IMR-90 (cell line): ENCODE results near the gene HLA-DOA. TPM values are rescaled to one million over a fixed set of nuclear protein-coding genes. Genes with fewer than 3 reads are reported as not detected.

Source experiments
- ATAC-seq: fragments of 200-7000 bp; cut with Tn5 transposase; 2 replicates; pipeline ENCODE4 v1.9.1; 2020; ENCODE audit warnings: low read depth, mild to moderate bottlenecking, moderate library complexity
- BruUV-seq: library from RNA; stranded (reverse); fragments of 400-500 nt; replicated peaks from 2 replicates; lab custom pipeline; 2021; lab: Mats Ljungman, UMichigan
- CTCF ChIA-PET: fragments of 300-600 bp; formaldehyde crosslinking; extraction: SDS; loops from one replicate; lab custom pipeline; 2021; ENCODE audit warnings: antibody characterized with exemption; lab: Yijun Ruan, JAX
- POLR2A ChIA-PET: fragments of 300-600 bp; sonication (Branson Sonifier 250); formaldehyde crosslinking; loops from one replicate; lab custom pipeline; 2022; ENCODE audit warnings: antibody characterized with exemption; ENCODE audit not compliant: unreplicated experiment; lab: Charles Lee
- DNase-seq: peaks from one replicate; pipeline ENCODE4 v3.0.0; 2013
- H2AFZ ChIP-seq: replicated peaks from 2 replicates; pipeline ENCODE3; 2013; ENCODE audit warnings: low read length, mild to moderate bottlenecking; ENCODE audit not compliant: poor library complexity
- H2AK5ac ChIP-seq: 2 replicates; pipeline ENCODE4 v1.6.1; 2013; ENCODE audit warnings: low read depth, low read length, inconsistent platforms
- H2AK9ac ChIP-seq: replicated peaks from 2 replicates; pipeline ENCODE3; 2013; ENCODE audit warnings: mild to moderate bottlenecking, low read depth, low read length, moderate library complexity; ENCODE audit not compliant: poor library complexity
- H2BK120ac ChIP-seq: 2 replicates; pipeline ENCODE4 v1.6.1; 2013; ENCODE audit warnings: low read depth, low read length, inconsistent platforms
- H2BK15ac ChIP-seq: 3 replicates; pipeline ENCODE4 v1.6.1; 2013; ENCODE audit warnings: low read depth, low read length, inconsistent platforms
- H2BK20ac ChIP-seq: 2 replicates; pipeline ENCODE4 v1.6.1; 2013; ENCODE audit warnings: low read depth, mild to moderate bottlenecking, inconsistent platforms, low read length, moderate library complexity
- H2BK5ac ChIP-seq: 2 replicates; pipeline ENCODE4 v1.6.1; 2013; ENCODE audit warnings: mild to moderate bottlenecking, low read depth, low read length, inconsistent platforms; ENCODE audit not compliant: poor library complexity, severe bottlenecking
- H3K14ac ChIP-seq: replicated peaks from 2 replicates; pipeline ENCODE4 v1.6.1; 2013; ENCODE audit warnings: low read depth, low read length, inconsistent platforms
- H3K18ac ChIP-seq: 2 replicates; pipeline ENCODE4 v1.6.1; 2013; ENCODE audit warnings: low read depth, low read length, control low read depth
- H3K23ac ChIP-seq: 2 replicates; pipeline ENCODE4 v1.6.1; 2013; ENCODE audit warnings: low read depth, low read length, inconsistent platforms
- H3K27ac ChIP-seq: 2 replicates; pipeline ENCODE4 v1.5.1; 2013; ENCODE audit warnings: mild to moderate bottlenecking, control low read depth, low read length; ENCODE audit not compliant: insufficient read depth
- H3K27me3 ChIP-seq: 2 replicates; pipeline ENCODE4 v1.6.1; 2013; ENCODE audit warnings: low read length; ENCODE audit not compliant: control insufficient read depth, insufficient read depth
- H3K36me3 ChIP-seq: 2 replicates; pipeline ENCODE4 v1.6.1; 2013; ENCODE audit warnings: low read length, mixed read lengths; ENCODE audit not compliant: control insufficient read depth, insufficient read depth
- H3K4ac ChIP-seq: 2 replicates; pipeline ENCODE4 v1.6.1; 2013; ENCODE audit warnings: low read depth, low read length, inconsistent platforms
- H3K4me1 ChIP-seq: 2 replicates; pipeline ENCODE4 v1.6.1; 2013; ENCODE audit warnings: low read length, mixed read lengths; ENCODE audit not compliant: control insufficient read depth, insufficient read depth
- H3K4me2 ChIP-seq: 2 replicates; pipeline ENCODE4 v1.6.1; 2013; ENCODE audit warnings: low read depth, mild to moderate bottlenecking, control low read depth, low read length, moderate library complexity
- H3K4me3 ChIP-seq: 2 replicates; pipeline ENCODE4 v1.5.1; 2013; ENCODE audit warnings: low read depth, mild to moderate bottlenecking, control low read depth, low read length, moderate library complexity; ENCODE audit not compliant: insufficient read depth
- H3K56ac ChIP-seq: 2 replicates; pipeline ENCODE4 v1.6.1; 2013; ENCODE audit warnings: low read length, inconsistent platforms; ENCODE audit not compliant: insufficient read depth; ENCODE audit errors: extremely low read depth
- H3K79me1 ChIP-seq, 2 experiments: 2 replicates each; pipeline ENCODE4 v1.6.1; 2013; ENCODE audit warnings: low read length in 2 of 2, inconsistent platforms in 1 of 2, low read depth in 1 of 2
- H3K9ac ChIP-seq: 2 replicates; pipeline ENCODE4 v1.6.1; 2013; ENCODE audit warnings: low read depth, low read length, control low read depth
- H3K9me1 ChIP-seq: 2 replicates; pipeline ENCODE4 v1.6.1; 2013; ENCODE audit warnings: low read length, inconsistent platforms; ENCODE audit not compliant: insufficient read depth
- H3K9me3 ChIP-seq: 2 replicates; pipeline ENCODE4 v1.6.1; 2013; ENCODE audit warnings: low read length; ENCODE audit not compliant: control insufficient read depth, insufficient read depth
- H4K20me1 ChIP-seq: 2 replicates; pipeline ENCODE4 v1.6.1; 2013; ENCODE audit warnings: low read length, inconsistent platforms; ENCODE audit not compliant: insufficient read depth
- H4K5ac ChIP-seq: 2 replicates; pipeline ENCODE4 v1.6.1; 2013; ENCODE audit warnings: mild to moderate bottlenecking, low read depth, low read length, control low read depth
- H4K8ac ChIP-seq, 2 experiments: 2 replicates each; pipeline ENCODE4 v1.6.1; 2013; ENCODE audit warnings: low read depth in 2 of 2, low read length in 2 of 2, control low read depth in 1 of 2, inconsistent platforms in 1 of 2
- H4K91ac ChIP-seq: 2 replicates; pipeline ENCODE4 v1.6.1; 2013; ENCODE audit warnings: low read depth, low read length, inconsistent platforms; ENCODE audit not compliant: insufficient read depth
- NFE2L2 ChIP-seq: fragments of 150-350 bp; IDR thresholded peaks from 2 replicates; pipeline ENCODE4 v1.6.1; 2016; ENCODE audit warnings: low read depth, mild to moderate bottlenecking, low read length
- RFX5 ChIP-seq: IDR thresholded peaks from 2 replicates; pipeline ENCODE4 v1.8.0; 2012; ENCODE audit warnings: low read depth, mild to moderate bottlenecking, low read length, moderate library complexity
- WGBS, 2 experiments: methylation state at CpG; one replicate each; pipeline versions ENCODE4 v1.1.5 to v1.1.7; 2013; ENCODE audit warnings: missing lambda C conversion rate in 2 of 2; ENCODE audit not compliant: insufficient read length in 1 of 2; ENCODE audit errors: extremely low coverage in 2 of 2; 5-methylcytosine and 5-hydroxymethylcytosine counted together
- dilution Hi-C: fragments of 300-500 bp; cut with HindIII; formaldehyde crosslinking; loops from one replicate; pipeline ENCODE4 v1.14.3; 2018; ENCODE audit warnings: low sequenced_read_pairs; ENCODE audit not compliant: unreplicated experiment
- in situ Hi-C: fragments of 300-500 bp; cut with MboI; formaldehyde crosslinking; loops from 3 replicates; pipeline ENCODE4 v1.14.3; 2019; ENCODE audit warnings: low sequenced_read_pairs, inconsistent platforms, mixed read lengths
- intact Hi-C: fragments of 100-400 bp; cut with micrococcal nuclease; formaldehyde crosslinking; loops from 2 replicates; pipeline ENCODE4 v1.10.0; 2022
- polyA plus RNA-seq, 3 experiments: library from polyadenylated mRNA; depleted of rRNA; stranded (reverse); fragments of >200 nt; gene quantifications; 2 replicates each; pipeline ENCODE4 v1.2.3, GENCODE V29; 2012; ENCODE audit warnings: low replicate concordance in 1 of 3
- total RNA-seq: library from RNA; depleted of rRNA; stranded (reverse); fragments of >200 nt; gene quantifications from 2 replicates; pipeline ENCODE4 v1.2.3, GENCODE V29; 2012

HLA-DOA gene
- total and polyA plus RNA-seq, 2 of the 4 experiments (the other 2 are of a cell fraction): not detected

- Histone ChIP-seq H2BK5ac (no peak overlapping the region), H4K91ac (no peak overlapping the region), H3K9ac (peak overlapping the region; percentile 40), H3K23ac (no peak overlapping the region), H2BK15ac (no peak overlapping the region), H2BK20ac (no peak overlapping the region), H2AK5ac (no peak overlapping the region), H3K56ac (no peak overlapping the region), H3K14ac (no peak overlapping the region), H3K4ac (no peak overlapping the region), H3K4me3 (peak overlapping the region; percentile 29), H3K79me1 (no peaks in the 10 kb centered on the region), H4K8ac (no peak overlapping the region), H3K36me3 (no peaks in the 10 kb centered on the region), H2AK9ac (no peak overlapping the region), H3K4me1 (no peaks in the 10 kb centered on the region; the same call in 1 of the 2 replicates), H4K5ac (no peak overlapping the region), H2AFZ (peak overlapping the region; percentile 69), H3K9me1 (no peaks in the 10 kb centered on the region), H3K27me3 (peaks cover 46% of the 10 kb centered on the region), H4K20me1 (no peaks in the 10 kb centered on the region), H3K27ac (no peak overlapping the region), H2BK120ac (no peak overlapping the region), H3K18ac (no peak overlapping the region), H3K9me3 (no peaks in the 10 kb centered on the region), H3K4me2 (peak overlapping the region; percentile 89)
- ChIA-PET CTCF (no interaction called here), POLR2A (no interaction called here)
- 0 out of 2 replicates have a peak, but pooled peaks have one; percentile 60 for TF ChIP-seq RFX5
- TF ChIP-seq NFE2L2: no peak
- dilution Hi-C loops: no loop called here
- intact Hi-C loops: no loop called here
- WGBS, 2 experiments: no CpG with 5 or more reads among the region's 6 CpGs
- BruUV-seq: no TSS peak
- ATAC-seq (peak; percentile 79), DNase-seq (peak; percentile 47)
- in situ Hi-C loops: loop anchor here (5.0 to 10.0 kb wide), 2 partner anchors 146 to 228 kb away; no protein-coding TSS in a partner anchor
Observed at GRCh38 chr6:33018904-33019303, 9.5 kb upstream of the HLA-DOA start.
